IMR-90 (cell line): ENCODE results near the gene FAM210B. TPM values are rescaled to one million over a fixed set of nuclear protein-coding genes. Genes with fewer than 3 reads are reported as not detected.
A peak's percentile ranks its signal among the peaks of the same experiment; 100 is the strongest.

Experiments used
- ATAC-seq: fragments of 200-7000 bp; cut with Tn5 transposase; 2 replicates; pipeline ENCODE4 v1.9.1; 2020; ENCODE audit warnings: low read depth, mild to moderate bottlenecking, moderate library complexity
- BruUV-seq: library from RNA; stranded (reverse); fragments of 400-500 nt; replicated peaks from 2 replicates; lab custom pipeline; 2021; lab: Mats Ljungman, UMichigan
- CTCF ChIA-PET: fragments of 300-600 bp; formaldehyde crosslinking; extraction: SDS; loops from one replicate; lab custom pipeline; 2021; ENCODE audit warnings: antibody characterized with exemption; lab: Yijun Ruan, JAX
- POLR2A ChIA-PET: fragments of 300-600 bp; sonication (Branson Sonifier 250); formaldehyde crosslinking; loops from one replicate; lab custom pipeline; 2022; ENCODE audit warnings: antibody characterized with exemption; ENCODE audit not compliant: unreplicated experiment; lab: Charles Lee
- DNase-seq: peaks from one replicate; pipeline ENCODE4 v3.0.0; 2013
- H2AFZ ChIP-seq: replicated peaks from 2 replicates; pipeline ENCODE3; 2013; ENCODE audit warnings: low read length, mild to moderate bottlenecking; ENCODE audit not compliant: poor library complexity
- H2AK5ac ChIP-seq: 2 replicates; pipeline ENCODE4 v1.6.1; 2013; ENCODE audit warnings: low read depth, low read length, inconsistent platforms
- H2AK9ac ChIP-seq: replicated peaks from 2 replicates; pipeline ENCODE3; 2013; ENCODE audit warnings: mild to moderate bottlenecking, low read depth, low read length, moderate library complexity; ENCODE audit not compliant: poor library complexity
- H2BK120ac ChIP-seq: 2 replicates; pipeline ENCODE4 v1.6.1; 2013; ENCODE audit warnings: low read depth, low read length, inconsistent platforms
- H2BK15ac ChIP-seq: 3 replicates; pipeline ENCODE4 v1.6.1; 2013; ENCODE audit warnings: low read depth, low read length, inconsistent platforms
- H2BK20ac ChIP-seq: 2 replicates; pipeline ENCODE4 v1.6.1; 2013; ENCODE audit warnings: low read depth, mild to moderate bottlenecking, inconsistent platforms, low read length, moderate library complexity
- H2BK5ac ChIP-seq: 2 replicates; pipeline ENCODE4 v1.6.1; 2013; ENCODE audit warnings: mild to moderate bottlenecking, low read depth, low read length, inconsistent platforms; ENCODE audit not compliant: poor library complexity, severe bottlenecking
- H3K14ac ChIP-seq: replicated peaks from 2 replicates; pipeline ENCODE4 v1.6.1; 2013; ENCODE audit warnings: low read depth, low read length, inconsistent platforms
- H3K18ac ChIP-seq: 2 replicates; pipeline ENCODE4 v1.6.1; 2013; ENCODE audit warnings: low read depth, low read length, control low read depth
- H3K23ac ChIP-seq: 2 replicates; pipeline ENCODE4 v1.6.1; 2013; ENCODE audit warnings: low read depth, low read length, inconsistent platforms
- H3K27ac ChIP-seq: 2 replicates; pipeline ENCODE4 v1.5.1; 2013; ENCODE audit warnings: mild to moderate bottlenecking, control low read depth, low read length; ENCODE audit not compliant: insufficient read depth
- H3K27me3 ChIP-seq: 2 replicates; pipeline ENCODE4 v1.6.1; 2013; ENCODE audit warnings: low read length; ENCODE audit not compliant: control insufficient read depth, insufficient read depth
- H3K36me3 ChIP-seq: 2 replicates; pipeline ENCODE4 v1.6.1; 2013; ENCODE audit warnings: low read length, mixed read lengths; ENCODE audit not compliant: control insufficient read depth, insufficient read depth
- H3K4ac ChIP-seq: 2 replicates; pipeline ENCODE4 v1.6.1; 2013; ENCODE audit warnings: low read depth, low read length, inconsistent platforms
- H3K4me1 ChIP-seq: 2 replicates; pipeline ENCODE4 v1.6.1; 2013; ENCODE audit warnings: low read length, mixed read lengths; ENCODE audit not compliant: control insufficient read depth, insufficient read depth
- H3K4me2 ChIP-seq: 2 replicates; pipeline ENCODE4 v1.6.1; 2013; ENCODE audit warnings: low read depth, mild to moderate bottlenecking, control low read depth, low read length, moderate library complexity
- H3K4me3 ChIP-seq: 2 replicates; pipeline ENCODE4 v1.5.1; 2013; ENCODE audit warnings: low read depth, mild to moderate bottlenecking, control low read depth, low read length, moderate library complexity; ENCODE audit not compliant: insufficient read depth
- H3K56ac ChIP-seq: 2 replicates; pipeline ENCODE4 v1.6.1; 2013; ENCODE audit warnings: low read length, inconsistent platforms; ENCODE audit not compliant: insufficient read depth; ENCODE audit errors: extremely low read depth
- H3K79me1 ChIP-seq, 2 experiments: 2 replicates each; pipeline ENCODE4 v1.6.1; 2013; ENCODE audit warnings: low read length in 2 of 2, inconsistent platforms in 1 of 2, low read depth in 1 of 2
- H3K9ac ChIP-seq: 2 replicates; pipeline ENCODE4 v1.6.1; 2013; ENCODE audit warnings: low read depth, low read length, control low read depth
- H3K9me1 ChIP-seq: 2 replicates; pipeline ENCODE4 v1.6.1; 2013; ENCODE audit warnings: low read length, inconsistent platforms; ENCODE audit not compliant: insufficient read depth
- H3K9me3 ChIP-seq: 2 replicates; pipeline ENCODE4 v1.6.1; 2013; ENCODE audit warnings: low read length; ENCODE audit not compliant: control insufficient read depth, insufficient read depth
- H4K20me1 ChIP-seq: 2 replicates; pipeline ENCODE4 v1.6.1; 2013; ENCODE audit warnings: low read length, inconsistent platforms; ENCODE audit not compliant: insufficient read depth
- H4K5ac ChIP-seq: 2 replicates; pipeline ENCODE4 v1.6.1; 2013; ENCODE audit warnings: mild to moderate bottlenecking, low read depth, low read length, control low read depth
- H4K8ac ChIP-seq, 2 experiments: 2 replicates each; pipeline ENCODE4 v1.6.1; 2013; ENCODE audit warnings: low read depth in 2 of 2, low read length in 2 of 2, control low read depth in 1 of 2, inconsistent platforms in 1 of 2
- H4K91ac ChIP-seq: 2 replicates; pipeline ENCODE4 v1.6.1; 2013; ENCODE audit warnings: low read depth, low read length, inconsistent platforms; ENCODE audit not compliant: insufficient read depth
- CHD1 ChIP-seq: IDR thresholded peaks from 2 replicates; pipeline ENCODE4 v1.6.1; 2012; ENCODE audit warnings: low read depth, low read length, improper control_type of control experiment
- MAZ ChIP-seq: IDR thresholded peaks from 2 replicates; pipeline ENCODE4 v1.6.1; 2012; ENCODE audit warnings: low read depth, mild to moderate bottlenecking, low read length, improper control_type of control experiment, moderate library complexity, borderline replicate concordance
- USF2 ChIP-seq: fragments of 150-350 bp; IDR thresholded peaks from 2 replicates; pipeline ENCODE4 v1.6.1; 2017; ENCODE audit warnings: mild to moderate bottlenecking, antibody characterized with exemption, low read length, low read depth
- WGBS, 2 experiments: methylation state at CpG; one replicate each; pipeline versions ENCODE4 v1.1.5 to v1.1.7; 2013; ENCODE audit warnings: missing lambda C conversion rate in 2 of 2; ENCODE audit not compliant: insufficient read length in 1 of 2; ENCODE audit errors: extremely low coverage in 2 of 2; 5-methylcytosine and 5-hydroxymethylcytosine counted together
- dilution Hi-C: fragments of 300-500 bp; cut with HindIII; formaldehyde crosslinking; loops from one replicate; pipeline ENCODE4 v1.14.3; 2018; ENCODE audit warnings: low sequenced_read_pairs; ENCODE audit not compliant: unreplicated experiment
- in situ Hi-C: fragments of 300-500 bp; cut with MboI; formaldehyde crosslinking; loops from 3 replicates; pipeline ENCODE4 v1.14.3; 2019; ENCODE audit warnings: low sequenced_read_pairs, inconsistent platforms, mixed read lengths
- intact Hi-C: fragments of 100-400 bp; cut with micrococcal nuclease; formaldehyde crosslinking; loops from 2 replicates; pipeline ENCODE4 v1.10.0; 2022
- polyA plus RNA-seq, 3 experiments: library from polyadenylated mRNA; depleted of rRNA; stranded (reverse); fragments of >200 nt; gene quantifications; 2 replicates each; pipeline ENCODE4 v1.2.3, GENCODE V29; 2012; ENCODE audit warnings: low replicate concordance in 1 of 3
- total RNA-seq: library from RNA; depleted of rRNA; stranded (reverse); fragments of >200 nt; gene quantifications from 2 replicates; pipeline ENCODE4 v1.2.3, GENCODE V29; 2012

The FAM210B gene
- total and polyA plus RNA-seq, 2 of the 4 experiments (the other 2 are of a cell fraction), result 29.5 to 45.0 TPM

DNA sequence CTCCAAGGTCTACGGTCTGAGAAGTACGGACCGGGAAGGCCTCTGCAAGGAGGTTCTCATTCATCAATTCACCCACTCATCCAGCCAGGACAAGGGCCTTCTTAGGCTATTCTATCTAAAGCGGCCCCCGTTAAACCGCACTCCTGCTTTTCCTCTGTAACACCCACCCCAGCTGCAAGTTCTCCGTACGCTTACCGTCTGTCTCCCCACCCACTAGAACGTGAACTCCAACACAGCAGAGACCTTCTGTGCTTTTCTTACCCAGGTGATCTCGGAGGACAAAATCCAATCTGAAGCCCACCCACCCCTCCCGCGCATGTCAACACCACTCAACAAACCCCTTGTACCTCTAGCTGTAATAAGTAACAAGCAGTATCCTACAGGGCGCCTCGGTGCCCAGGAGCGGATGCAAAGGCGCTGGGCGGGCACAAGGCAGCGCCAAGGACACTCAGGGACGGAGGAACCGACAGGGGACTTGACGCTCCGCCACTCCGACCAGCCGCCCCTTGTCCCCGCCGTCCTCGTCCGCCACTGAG, 32.9 kb downstream of the FAM210B start:
- no peak overlapping the region for H4K5ac ChIP-seq
- WGBS, 2 experiments, result 2% methylated on average over 13 of the region's 29 CpGs; no CpG with 5 or more reads in 1 of the 2 experiments
- peak overlapping the region; percentile 75 for H3K56ac ChIP-seq
- peak overlapping the region; percentile 70 for H3K14ac ChIP-seq
- peak overlapping the region; percentile 34 to 41; a peak in 3 of 4 replicates for H4K8ac ChIP-seq
- H3K9me3 ChIP-seq, result no peaks in the 10 kb centered on the region
- H4K91ac ChIP-seq, result peak overlapping the region; percentile 68
- peaks cover 10% of the 10 kb centered on the region for H3K36me3 ChIP-seq
- ATAC-seq, result peak; percentile 36
- no peak overlapping the region for H2BK20ac ChIP-seq
- TF ChIP-seq USF2 (no peak), MAZ (no peak), CHD1 (peak; percentile 42; the same call in 1 of the 2 replicates)
- no TSS peak for BruUV-seq
- H3K79me1 ChIP-seq, result peaks cover 44 to 59% of the 10 kb centered on the region in 2 experiments
- H3K9ac ChIP-seq, result peak overlapping the region; percentile 90
- peak overlapping the region; percentile 51 for H3K27ac ChIP-seq
- peak overlapping the region; percentile 88; the same call in 1 of the 2 replicates for H3K23ac ChIP-seq
- intact Hi-C loops, result loop anchor here (2.0 kb wide), 1 partner anchor 77 kb away; the partner anchor contains the start of gene RTF2
- dilution Hi-C loops, result no loop called here
- H2AK9ac ChIP-seq, result peak overlapping the region; percentile 83
- H3K4me1 ChIP-seq, result peaks cover 2% of the 10 kb centered on the region; the same call in 1 of the 2 replicates
- no peak for DNase-seq
- H2BK120ac ChIP-seq, result peak overlapping the region; percentile 44
- peak overlapping the region; percentile 67 for H3K4me3 ChIP-seq
- ChIA-PET POLR2A (interaction anchor here (0.9 kb wide), 2 partner anchors 30 to 35 kb away, joined by 3 read pairs; no protein-coding TSS in a partner anchor), CTCF (interaction anchor here (1.2 kb wide), 1 partner anchor 48 kb away, joined by 3 read pairs; no protein-coding TSS in a partner anchor)
- H2BK5ac ChIP-seq, result peak overlapping the region; percentile 71
- H4K20me1 ChIP-seq, result no peaks in the 10 kb centered on the region
- no peak overlapping the region for H3K18ac ChIP-seq
- H2AFZ ChIP-seq, result peak overlapping the region; percentile 96
- H3K4me2 ChIP-seq, result peak overlapping the region; percentile 90
- H2BK15ac ChIP-seq, result no peak overlapping the region
- H3K4ac ChIP-seq, result peak overlapping the region; percentile 59
- in situ Hi-C loops, result loop anchor here (25.0 kb wide), 1 partner anchor 971 kb away; the partner anchor contains the start of gene RAE1
- H3K27me3 ChIP-seq, result no peaks in the 10 kb centered on the region
- H2AK5ac ChIP-seq, result 0 out of 2 replicates have a peak overlapping the region, but pooled peaks have one; percentile 13
- peaks cover 15% of the 10 kb centered on the region for H3K9me1 ChIP-seq
